GM19438 (cell line): ENCODE measurements around the gene CD300C.
"Not testable (repeated sequence)": the region's sequence is repeated elsewhere in the genome, so short reads cannot be mapped to it uniquely, and the experiment has no call there.

Experiments used
- ATAC-seq: cut with Tn5 transposase; IDR thresholded peaks from one replicate; pipeline ENCODE4 v1.9.1; 2021; ENCODE audit warnings: low read depth; ENCODE audit not compliant: unreplicated experiment

The CD300C gene

DNA sequence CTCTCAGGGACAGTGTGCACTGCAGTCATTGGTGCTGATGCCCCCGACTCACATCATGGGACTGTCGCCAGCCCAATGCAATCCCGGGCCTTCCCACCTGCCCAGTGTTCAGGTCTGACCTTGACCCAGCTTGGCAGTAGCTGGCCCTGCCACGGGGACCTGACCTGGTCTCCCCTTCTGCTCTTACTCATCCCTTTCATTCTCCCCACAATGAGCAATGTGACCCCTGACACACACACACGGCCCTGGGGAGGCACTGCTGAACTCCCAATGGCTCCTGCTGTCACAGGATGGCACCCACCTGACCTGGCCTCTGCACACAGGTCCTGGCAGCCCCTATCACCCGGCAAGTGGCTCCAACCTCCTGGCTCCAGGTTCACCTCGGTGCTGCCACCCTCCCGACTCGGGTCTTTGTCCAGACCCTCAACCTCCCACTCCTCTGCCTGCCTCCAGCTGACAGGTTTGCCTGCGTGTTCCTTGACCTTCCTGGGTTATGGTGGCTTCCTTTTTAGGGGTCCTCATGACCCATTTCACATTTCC lies 6.6 kb downstream of the CD300C start:
- no peak for ATAC-seq

DNA sequence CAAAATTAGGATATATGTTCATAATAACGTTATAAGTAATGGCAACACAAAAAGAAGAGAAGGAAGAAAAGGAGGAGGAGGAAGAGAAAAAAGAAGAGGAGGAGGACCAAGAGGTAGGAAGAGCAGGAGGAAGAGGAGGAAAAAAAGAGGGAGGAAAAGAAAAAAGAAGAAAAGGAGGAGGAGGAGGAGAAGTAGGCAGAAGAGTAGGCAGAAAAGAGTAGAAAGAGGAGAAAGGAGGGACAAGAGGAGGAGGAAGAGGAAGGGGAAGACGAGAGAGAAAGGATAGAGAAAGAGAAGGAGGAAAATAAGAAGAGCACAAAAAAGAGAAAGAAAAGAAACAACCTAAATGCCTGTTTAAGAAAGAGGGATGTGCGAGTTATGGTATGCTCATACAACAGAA lies 9.0 kb downstream of the CD300C start:
- no peak for ATAC-seq

DNA sequence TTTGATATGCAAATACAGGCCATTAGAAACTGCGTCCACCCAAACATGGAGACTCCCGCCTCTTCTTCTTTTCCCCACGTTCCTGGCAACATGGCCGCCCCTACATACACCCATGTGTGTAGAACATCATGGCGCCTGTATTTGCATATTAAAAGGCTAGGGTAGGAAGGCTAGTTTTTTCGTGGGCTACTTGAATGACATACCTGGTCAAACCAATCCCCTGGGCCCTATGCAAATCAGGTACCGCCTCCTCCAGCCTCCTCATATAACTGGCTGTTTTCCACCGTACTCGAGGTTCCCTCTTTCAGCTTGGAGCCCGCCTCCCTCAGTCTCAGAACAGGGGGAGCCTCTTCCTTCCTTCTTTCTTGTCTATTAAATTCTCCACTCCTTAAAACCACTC lies 13.8 kb downstream of the CD300C start:
- no peak for ATAC-seq

DNA sequence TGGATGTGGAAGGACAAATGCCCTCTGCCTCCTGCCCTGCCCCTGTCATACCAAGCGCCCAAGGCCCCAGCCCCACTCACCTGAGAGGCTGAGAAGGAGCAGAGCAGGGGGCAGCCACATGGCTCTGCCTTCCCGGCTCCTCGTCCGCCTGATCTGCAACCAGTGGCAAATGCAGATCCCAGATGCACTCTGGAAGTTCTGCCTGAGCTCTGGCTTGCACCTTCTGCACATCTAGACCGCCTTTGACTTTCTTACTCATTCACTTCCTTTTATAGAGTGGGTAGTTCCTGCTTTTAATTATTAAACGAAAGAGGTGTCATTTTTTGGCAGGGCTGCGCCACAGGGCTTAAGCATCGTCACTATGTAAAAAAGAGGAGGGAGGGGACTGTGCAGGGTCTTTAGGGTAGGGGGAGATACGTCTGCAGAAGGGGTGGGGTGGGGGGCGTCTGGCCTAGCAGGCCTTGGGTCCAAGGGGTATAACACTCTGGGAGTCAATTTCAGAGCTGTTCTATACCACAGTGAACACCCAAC lies 14.6 kb downstream of the CD300C start, which contains the start of gene CD300LB:
TSS of gene CD300LB (minus strand) at position 245 of the 531 bp plus-strand sequence. CDS start at position 120, 125 bp downstream.
- ATAC-seq: no peak

DNA sequence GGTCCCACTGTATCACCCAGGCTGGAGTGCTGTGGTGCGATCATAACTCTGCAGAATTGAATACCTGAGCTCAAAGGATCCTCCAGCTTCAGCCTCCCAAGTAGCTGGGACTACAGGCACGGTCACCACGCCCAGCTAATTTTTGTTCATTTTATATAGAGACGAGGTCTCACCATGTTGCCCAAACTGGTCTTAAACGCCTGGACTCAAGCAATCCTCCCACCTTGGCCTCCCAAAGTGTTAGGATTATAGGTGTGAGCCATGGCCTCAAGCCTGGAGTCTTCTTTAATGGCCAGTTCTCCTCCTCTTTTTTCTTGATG lies 15.1 kb downstream of the CD300C start:
- no peak for ATAC-seq

DNA sequence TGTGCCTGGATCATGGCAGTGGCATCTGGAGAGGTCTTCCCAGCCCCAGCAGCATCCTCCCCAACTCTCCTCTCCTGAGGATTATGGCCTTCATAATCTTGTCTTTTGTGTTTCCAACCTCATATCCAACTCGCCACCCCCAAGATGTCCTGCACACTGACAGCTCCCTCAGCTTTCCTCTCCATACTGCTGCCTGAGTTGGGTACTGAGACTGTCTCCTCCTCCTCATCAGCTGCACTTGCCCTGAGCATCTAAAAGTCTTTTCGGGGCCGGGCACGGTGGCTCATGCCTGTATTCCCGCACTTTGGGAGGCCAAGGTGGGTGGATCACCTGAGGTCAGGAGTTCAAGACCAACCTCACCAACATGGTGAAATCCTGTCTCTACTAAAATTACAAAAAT lies 16.7 kb downstream of the CD300C start:
- no peak for ATAC-seq

DNA sequence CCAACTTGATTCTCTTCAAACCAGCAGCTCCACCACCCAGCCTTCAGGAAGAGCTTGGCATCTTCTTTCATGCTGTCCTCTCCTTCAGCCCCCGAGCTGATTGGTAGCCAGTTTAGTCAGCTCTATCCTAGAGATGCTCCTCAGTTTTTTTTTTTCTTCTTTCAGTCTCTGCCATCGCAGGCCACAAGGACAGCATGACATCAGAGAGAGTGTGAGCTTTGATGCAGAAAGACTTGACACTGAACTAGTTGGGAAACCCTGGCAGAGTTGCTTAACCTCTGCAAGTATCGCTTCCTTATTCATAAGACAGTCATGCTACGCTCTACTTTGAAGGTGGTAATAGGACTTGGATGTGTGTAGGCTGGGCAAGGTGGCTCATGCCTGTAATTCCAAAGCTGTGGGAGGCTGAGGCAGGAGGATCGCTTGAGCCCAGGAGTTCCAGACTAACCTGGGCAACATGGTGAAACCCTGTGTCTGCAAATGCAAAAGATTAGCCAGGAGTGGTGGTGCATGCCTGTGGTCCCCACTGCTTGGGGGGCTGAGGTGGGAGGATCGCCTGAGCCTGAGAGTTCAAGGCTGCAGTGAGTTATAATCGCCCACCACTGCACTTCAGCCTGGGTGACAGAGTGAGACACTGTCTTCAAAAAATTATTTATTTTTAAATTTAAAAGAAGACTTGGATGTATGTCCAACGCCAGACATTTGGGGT lies 17.3 kb downstream of the CD300C start:
- peak; percentile 58 for ATAC-seq

DNA sequence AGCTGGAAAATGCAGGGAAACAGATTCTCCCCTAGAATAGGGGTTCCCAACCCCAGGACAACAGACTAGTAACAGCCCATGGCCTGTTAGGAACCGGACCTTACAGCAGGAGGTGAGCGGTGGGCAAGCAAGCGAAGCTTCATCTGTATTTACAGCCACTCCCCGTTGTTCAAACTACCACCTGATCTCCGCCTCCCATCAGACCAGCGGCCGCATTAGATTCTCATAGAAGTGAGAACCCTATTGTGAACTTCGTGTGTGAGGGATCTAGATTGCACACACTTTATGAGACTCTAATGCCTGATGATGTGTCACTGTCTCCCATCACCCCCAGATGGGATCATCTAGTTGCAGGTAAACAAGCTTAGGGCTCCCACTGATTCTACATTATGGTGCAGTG lies 18.2 kb downstream of the CD300C start:
- ATAC-seq: no peak

DNA sequence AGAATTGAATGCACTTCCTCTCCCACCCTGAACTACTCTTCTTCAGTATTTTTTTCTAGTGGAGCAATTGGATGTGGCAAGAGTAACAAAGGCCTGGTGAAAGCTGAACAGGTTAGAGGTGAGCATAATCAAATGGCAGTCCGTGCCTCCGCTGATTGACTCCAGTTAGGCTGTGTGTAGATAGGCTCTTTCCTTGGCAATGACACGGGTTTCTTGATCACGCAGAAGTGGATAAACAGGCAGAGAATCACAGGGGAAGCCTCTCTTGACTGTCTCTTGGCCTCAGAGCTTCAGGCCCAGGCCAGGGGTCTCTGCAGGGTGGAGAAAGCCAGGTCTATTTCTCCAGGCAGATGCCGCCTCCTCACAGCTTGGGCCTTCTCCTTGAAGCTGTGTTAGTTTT lies 18.8 kb downstream of the CD300C start:
- ATAC-seq: no peak

DNA sequence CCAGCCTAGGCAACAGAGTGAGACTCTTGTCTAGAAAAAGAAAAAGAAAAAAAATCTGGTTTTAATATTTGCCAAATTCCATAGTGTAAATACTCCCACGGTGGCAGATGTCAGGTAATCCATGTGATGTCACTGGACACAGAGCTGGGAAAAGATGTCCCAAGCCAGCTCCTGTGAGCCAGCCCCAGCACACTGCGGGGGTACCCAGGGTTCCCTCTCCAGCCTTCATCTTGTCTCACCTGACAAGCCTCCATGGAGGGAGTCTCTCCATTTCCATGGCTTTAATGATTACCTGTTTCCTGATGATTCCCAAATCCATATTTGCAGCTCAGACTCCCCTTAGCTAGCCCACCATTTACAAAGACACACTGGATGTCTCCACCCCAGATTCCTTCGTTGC lies 19.2 kb downstream of the CD300C start:
- ATAC-seq: no peak

DNA sequence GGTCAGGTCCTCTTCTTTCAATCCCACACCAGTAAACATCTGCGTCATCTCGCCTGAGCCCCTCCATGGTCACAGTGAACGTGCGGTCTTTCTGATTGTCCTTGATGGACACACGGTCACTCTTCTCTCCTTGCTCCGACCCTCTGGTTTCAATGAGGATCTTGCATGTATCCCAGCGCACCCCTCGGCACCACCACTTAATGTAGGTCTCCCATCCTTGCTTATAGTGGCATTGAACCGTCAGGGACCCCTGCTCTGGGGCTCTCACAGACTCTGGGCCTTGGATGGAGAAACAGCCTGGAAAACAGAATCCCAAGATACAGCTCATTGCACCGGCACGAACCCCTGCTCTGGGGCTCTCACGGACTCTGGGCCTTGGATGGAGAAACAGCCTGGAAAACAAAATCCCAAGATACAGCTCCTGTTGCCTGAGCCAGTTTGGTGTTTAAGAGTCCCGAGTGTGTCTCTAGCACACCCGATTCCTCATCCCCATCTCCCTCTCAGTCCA lies 20.1 kb downstream of the CD300C start:
- no peak for ATAC-seq

DNA sequence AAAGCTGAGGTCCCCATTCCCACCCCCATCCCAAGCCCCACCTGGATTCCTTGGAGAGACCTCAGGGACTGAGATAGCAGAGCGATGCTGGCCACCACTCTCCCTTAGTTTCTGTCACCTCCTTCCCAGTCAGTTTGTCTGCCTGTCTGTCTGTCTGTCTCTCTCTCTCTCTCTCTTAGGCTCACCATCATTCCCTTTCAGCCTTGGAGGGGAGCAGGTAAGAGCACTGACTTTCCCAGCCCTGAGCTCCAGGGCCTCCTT lies 20.5 kb downstream of the CD300C start:
- ATAC-seq: no peak

DNA sequence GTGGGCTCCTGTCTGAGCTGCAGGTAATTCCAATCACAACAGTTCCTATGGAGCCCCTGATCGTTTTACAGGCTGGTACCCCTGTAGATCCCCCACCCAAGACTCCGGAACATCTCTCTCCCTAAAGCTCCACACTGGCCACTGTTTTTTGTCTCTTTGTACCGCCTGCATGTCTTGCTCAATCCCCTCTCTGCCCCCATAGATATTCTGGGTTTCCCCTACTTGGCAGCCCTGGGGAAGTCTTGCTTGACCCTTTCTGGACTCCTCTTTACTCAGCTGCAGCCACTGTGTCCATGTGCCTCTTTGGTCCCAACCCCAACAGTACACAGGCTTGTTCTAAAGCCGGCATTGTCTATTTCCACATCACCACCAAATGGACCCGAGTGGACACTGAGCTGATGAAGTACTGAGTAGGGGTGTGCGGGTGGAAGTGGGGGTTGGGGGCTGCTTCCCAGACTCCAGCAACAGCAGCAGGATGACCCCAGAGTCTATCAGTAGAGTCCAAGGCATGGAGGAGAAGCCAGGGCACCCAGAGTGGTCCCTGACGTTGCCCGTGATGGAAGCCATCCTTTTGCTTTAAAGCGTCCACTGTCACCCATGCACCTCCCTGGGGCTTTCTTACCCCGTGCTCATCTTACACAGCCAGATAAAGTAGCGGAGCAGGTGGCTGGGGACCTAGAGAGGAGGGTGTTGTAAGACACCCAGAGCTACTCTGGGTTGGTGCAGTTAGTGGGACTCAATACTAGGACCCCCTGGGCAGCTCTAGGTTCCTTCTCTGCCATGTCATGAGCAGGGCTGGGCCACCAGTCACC lies 21.1 kb downstream of the CD300C start:
- no peak for ATAC-seq

DNA sequence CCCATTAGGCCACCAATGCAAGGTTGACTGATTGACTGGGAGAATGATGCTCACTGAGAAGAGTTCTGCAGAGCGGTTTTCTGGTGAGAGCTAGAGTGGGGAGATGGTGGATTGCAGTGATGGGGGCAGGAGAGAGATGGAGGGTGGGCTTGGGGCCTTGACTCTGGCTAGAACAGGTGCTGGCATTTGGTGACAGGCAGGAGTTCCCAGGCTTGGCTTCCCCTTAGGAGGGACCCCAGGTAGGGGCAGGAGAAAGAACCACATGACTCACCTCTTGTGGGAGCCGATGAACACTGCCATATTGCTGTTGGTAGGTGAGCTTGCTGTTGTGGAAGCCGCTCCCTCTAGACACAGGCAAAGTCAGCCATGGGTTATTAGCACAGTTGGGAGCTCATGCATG lies 22.6 kb downstream of the CD300C start:
- ATAC-seq: no peak

DNA sequence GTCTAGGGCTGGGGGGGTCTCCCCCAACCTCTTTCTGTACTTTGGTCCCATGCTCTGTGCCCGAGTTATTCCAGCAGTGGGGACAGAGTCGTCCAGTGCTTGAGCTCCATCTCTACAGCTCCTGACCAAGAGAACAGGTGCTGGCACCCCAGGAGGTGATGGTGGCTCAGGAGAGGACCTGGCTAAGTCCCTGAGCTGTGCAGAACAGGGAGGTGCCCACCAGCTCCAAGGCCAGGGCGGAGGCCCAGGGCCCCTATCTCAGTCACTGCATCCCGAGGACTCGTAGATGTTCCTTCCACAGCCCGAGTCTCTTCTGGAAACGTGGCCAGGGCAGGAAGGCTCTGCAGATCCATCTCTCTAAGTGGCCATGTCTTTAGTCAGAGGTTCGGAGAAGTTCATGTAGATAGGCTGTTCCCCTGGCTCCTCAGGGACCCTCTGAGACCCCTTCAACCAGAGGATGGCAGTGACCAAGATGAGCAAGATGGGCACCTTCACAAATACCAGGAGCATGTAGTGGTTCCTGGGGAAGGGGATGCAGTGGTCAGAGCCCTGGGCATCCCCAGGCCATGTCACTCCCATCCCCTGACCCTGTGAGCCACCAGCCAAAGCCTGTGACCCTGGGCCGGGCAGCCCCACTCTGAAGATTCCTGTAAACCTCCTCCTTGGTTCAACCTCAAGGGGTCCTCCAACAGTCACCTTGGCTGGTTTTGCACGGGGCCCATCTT lies 23.4 kb downstream of the CD300C start:
- ATAC-seq: no peak

DNA sequence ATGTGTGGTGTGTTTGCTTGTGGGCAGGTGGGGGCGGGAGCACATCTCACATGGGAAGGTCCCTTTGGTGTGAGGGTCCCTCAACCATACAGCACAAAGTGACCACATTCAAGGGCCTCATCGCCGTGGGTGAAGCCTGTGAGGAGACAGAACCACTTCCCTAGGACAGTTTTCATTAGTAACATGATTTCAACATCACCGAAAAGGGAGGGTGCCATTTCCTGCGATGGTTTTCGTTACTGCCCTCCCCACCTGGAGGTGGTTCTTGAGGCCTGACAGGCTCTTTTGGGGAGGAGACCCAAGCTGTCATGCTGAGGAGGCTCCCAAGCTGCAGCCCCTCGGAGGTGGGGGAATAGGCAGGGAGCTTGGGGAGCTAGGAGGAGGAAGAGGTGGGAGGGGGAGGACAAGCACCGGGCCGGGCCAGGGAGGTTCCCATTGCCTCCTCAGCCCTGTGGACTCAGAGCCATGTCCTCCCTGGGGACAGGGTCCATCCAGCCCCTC lies 24.2 kb downstream of the CD300C start:
- ATAC-seq: no peak

DNA sequence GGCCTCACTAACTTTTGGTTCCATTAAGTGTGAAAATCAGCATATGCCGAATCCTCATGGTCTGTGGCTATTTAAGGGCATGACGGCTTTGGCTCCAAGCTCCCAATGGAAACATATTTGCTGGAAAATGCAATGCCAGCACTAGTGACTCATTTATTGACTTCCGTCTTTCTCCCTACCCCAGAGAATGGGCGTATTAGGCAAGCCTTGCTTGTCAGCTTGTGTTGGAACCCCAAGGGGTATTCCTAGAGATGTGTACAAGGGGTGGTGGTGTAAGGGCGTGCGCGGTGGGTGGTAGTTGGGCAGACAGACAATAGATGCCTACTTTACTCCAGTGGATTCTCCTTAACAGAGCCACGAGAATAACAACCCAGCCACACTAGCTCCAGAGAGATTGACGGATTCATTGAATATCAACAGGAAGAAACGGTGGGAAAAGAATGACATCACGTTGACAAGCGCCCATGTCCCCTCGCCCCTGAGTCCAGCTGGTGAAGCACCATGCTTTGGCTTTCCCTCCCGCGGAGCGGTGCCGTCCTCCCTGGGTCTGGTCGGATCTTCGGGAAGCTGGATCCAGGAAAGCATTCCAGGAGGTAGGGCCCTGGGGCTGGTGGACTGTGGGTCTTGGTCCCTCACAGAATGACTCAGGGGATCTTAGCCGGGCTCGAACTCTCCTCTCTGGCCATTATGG lies 25.0 kb downstream of the CD300C start:
- ATAC-seq: no peak

DNA sequence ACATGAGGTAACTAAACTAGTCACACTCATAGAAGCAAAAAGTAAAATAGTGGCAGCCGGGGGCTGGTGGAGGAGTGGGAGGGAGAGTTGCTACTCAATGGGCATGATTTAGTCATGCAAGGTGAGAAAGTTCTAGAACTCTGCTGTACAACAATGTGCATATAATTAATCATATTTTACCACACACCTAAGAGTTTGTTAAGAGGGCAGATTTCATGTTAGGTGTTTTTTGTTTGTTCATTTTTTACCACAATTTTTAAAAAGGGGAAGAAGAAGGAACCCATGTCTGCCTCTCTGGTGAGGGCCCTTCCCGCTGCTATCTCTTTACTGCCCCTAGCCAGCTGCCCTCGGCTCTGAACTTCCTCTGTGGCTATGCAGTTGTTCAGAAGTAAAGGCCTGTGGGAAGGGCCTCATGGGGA lies 25.9 kb downstream of the CD300C start:
- ATAC-seq: no peak

DNA sequence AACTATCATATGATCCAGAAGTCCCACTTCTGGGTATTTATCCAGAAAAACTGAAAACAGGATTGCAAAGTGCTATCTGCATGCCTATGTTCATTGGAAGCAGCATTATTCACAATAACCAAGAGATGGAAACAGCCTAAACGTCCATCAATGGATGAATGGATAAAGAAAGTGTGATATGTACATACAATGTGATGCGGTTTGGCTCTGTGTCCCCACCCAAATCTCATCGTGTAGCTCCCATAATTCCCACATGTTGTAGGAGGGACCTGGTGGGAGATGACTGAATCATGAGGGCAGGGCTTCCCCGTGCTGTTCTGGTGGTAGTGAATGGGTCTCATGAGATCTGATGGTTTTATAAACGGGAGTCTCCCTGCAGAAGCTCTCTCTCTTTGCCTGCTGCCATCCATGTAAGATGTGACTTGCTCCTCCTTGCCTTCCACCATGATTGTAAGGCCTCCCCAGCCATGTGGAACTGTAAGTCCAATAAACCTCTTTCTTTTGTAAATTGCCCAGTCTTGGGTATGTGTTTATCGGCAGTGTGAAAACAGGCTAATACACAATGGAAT lies 27.4 kb downstream of the CD300C start:
- ATAC-seq: not testable (repeated sequence)
